NCI-H345 (cell line): ENCODE measurements around the gene KMT2D.

Experiments
- DNase-seq: peaks from one replicate; lab custom pipeline; 2025; lab: John Stamatoyannopoulos, UW

The KMT2D gene

DNA sequence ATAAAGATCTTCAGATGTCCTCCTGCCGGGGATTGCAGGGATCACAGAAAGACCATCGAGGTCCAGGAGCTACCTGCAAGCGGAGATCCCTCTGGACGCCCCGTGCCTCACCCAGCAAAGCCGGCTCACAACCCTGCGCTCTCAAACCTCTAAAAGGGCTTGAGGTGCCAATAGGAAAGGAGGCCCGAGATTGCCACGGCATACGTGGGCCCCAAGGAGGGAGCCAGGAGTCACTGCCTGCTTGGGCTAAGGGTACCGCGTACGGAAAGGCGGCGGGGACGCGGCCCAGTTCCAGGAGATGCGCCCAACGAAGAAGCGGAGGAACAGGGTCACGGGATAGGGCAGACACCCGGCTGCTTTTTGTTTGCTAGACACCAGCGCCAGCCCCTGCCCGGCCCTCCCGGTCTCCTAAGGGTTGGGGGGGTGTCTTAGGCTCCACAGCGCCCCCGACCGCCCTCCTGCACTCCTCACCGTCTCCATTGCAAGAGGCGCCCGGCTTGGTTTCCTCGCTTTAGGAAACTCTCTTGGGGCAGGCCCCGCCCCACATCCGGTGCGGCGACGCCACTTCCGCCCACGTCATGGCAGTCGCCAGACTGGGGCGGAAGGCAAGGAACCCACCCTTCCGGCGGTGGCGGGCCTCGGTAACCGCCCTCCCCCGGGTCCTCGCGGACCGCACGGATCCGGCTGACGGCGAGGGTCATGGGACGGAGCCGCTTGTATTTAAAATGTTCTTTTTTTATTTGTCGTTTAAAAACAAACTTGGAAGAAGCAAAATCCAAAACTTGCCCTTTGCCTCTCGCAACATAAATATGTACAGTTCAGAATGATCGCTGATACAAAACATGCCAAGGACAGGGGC lies 42.1 kb downstream of the KMT2D start, which contains the start of gene PRKAG1:
PRKAG1 (minus strand) TSS at position 516 of the 859 bp plus-strand sequence; CDS start at position 480, 36 bp downstream.
- peak; percentile 75 for DNase-seq

DNA sequence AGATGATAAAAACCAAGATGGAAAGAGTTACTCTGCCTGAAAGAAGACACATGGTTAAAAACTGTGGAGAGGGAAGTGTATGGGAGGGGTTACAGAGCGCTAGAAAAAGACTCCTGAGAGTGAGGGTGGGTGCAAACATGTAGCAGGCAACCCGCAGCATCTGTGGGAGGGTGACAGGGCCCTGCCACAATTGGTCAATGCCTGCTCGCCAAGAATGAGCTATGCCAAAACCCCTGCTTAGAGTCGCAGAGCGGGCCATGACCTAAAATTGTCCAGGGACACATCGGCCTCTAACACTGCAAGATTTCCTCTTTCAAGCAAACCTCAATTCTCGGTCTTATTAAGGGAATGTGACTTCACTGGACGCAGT lies 42.7 kb downstream of the KMT2D start:
- DNase-seq: no peak

DNA sequence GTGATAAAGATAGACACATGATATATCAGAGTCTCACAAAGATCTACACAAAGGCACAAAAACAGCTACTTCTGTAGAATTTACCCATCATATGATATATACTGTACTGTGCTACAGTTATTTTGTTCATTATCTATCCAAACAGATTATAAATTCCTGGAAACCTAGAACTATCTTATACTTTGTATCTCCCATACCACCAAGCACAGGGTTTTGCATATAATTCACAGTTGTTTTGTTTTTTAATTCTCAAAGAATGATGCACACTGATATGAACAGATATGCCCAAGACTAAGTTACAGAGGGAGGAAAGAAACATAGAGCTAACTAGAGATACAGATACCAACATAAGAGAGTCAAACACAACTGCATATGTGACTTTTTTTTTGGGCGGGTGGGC lies 45.4 kb downstream of the KMT2D start:
- no peak for DNase-seq

DNA sequence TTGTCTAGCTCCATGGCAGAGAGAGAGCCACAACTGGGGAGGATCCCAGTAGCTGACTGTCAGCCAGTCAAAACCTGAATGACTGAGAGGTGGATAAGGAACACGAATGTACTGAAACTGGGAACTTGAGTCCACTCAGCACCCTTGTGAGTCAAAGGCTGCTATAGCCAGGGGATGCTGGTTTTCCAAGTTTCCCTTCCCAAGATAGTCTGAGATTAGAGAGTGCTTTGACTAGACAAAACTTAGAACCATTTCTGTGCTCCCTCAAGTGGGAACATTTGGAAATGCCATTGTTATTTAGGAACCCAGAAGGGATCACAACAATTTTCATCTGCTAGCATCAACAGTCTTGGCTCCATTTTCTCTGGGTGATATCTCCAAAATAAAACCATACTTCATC lies 46.0 kb downstream of the KMT2D start:
- DNase-seq: no peak

DNA sequence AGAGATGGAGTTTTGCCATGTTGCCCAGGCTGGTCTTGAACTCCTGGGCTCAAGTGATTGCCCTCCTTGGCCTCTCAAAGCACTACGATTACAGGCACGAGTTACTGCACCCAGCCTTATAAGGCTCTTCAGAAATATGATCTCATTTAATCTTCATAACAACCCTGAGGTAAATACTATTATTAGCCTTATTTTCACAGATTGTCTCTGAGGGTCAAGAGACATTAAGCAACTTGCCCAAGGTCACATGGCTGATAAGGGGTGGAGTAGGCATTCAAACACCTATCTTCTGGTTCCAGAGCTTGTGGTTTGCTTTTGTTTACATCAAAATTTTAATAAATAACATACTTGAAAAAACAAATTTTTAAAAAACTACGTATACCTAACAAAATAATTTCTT lies 47.2 kb downstream of the KMT2D start:
- no peak for DNase-seq

DNA sequence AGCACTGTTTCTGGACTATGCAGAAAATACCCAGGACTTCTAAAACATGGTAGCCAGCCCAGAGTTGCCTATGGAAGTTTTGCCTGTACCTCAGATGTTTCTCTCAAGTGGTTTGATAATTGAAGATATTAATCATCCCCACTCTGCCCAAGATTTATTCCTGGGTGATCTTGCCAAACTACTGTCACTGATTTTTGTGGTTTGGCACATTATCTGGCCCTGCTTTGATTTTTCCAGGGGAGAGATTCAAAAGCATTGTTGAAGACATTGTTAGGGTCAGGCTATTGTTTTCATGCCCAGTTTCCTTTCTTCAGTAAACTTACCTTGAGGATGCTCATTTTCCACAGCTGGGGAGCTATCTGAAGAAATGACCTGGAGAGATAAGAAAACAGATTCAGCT lies 47.9 kb downstream of the KMT2D start:
- no peak for DNase-seq
